Activated naive CD4-positive, alpha-beta T cell treated with anti-CD3 and anti-CD28 coated beads for 36 hours (primary cell): ENCODE data around the gene POU2F1. TPM values are rescaled to one million over a fixed set of nuclear protein-coding genes. Genes with fewer than 3 reads are reported as not detected.
A peak's percentile ranks its signal among the peaks of the same experiment; 100 is the strongest.

Source experiments
- CTCF ChIA-PET: fragments of 350-600 bp; sonication (Branson Sonifier 250); formaldehyde crosslinking; loops from one replicate; lab custom pipeline; 2021; ENCODE audit warnings: antibody characterized with exemption; lab: Charles Lee
- DNase-seq: peaks from one replicate; pipeline ENCODE4 v3.0.0-alpha.2; 2020
- H3K27ac Mint-ChIP-seq: one replicate; pipeline ENCODE4 v1.8.0; 2021; ENCODE audit warnings: mild to moderate bottlenecking, mixed read lengths
- H3K27me3 Mint-ChIP-seq: one replicate; pipeline ENCODE4 v1.8.0; 2021; ENCODE audit warnings: low read depth, mixed read lengths
- H3K36me3 Mint-ChIP-seq: one replicate; pipeline ENCODE4 v1.8.0; 2021; ENCODE audit warnings: low read depth, mixed read lengths
- H3K4me1 Mint-ChIP-seq: one replicate; pipeline ENCODE4 v1.8.0; 2021; ENCODE audit warnings: low read depth, mixed read lengths
- H3K4me3 Mint-ChIP-seq: one replicate; pipeline ENCODE4 v1.8.0; 2021; ENCODE audit warnings: mild to moderate bottlenecking, moderate library complexity, mixed read lengths
- H3K9me3 Mint-ChIP-seq: one replicate; pipeline ENCODE4 v1.8.0; 2021; ENCODE audit warnings: mixed read lengths
- intact Hi-C: fragments of 100-400 bp; cut with micrococcal nuclease; formaldehyde crosslinking; loops from one replicate; pipeline ENCODE4 v1.15.1; 2023
- total RNA-seq, 2 experiments: library from RNA; stranded (reverse); gene quantifications; one replicate each; pipeline ENCODE4 v1.2.3, GENCODE V29; 2021

The POU2F1 gene
- total RNA-seq, 2 experiments from 2014 or later = 17.6 to 19.4 TPM

GRCh38 chr1:167455786-167456446 is 235.2 kb downstream of the POU2F1 start:
- peak overlapping the region; percentile 79 for H3K4me3 Mint-ChIP-seq
- H3K27me3 Mint-ChIP-seq = no peaks in the 10 kb centered on the region
- no peaks in the 10 kb centered on the region for H3K9me3 Mint-ChIP-seq
- H3K36me3 Mint-ChIP-seq = peaks cover 11% of the 10 kb centered on the region
- peak overlapping the region; percentile 87 for H3K27ac Mint-ChIP-seq
- DNase-seq = peak; percentile 86
- CTCF ChIA-PET = interaction anchor here (0.6 to 4.6 kb wide), 12 partner anchors 8 to 236 kb away, joined by 3 to 33 read pairs (median 4); partner anchors contain the start of gene CD247
- intact Hi-C loops = loop anchor here (1.0 to 2.0 kb wide), 6 partner anchors 9 to 61 kb away; no protein-coding TSS in a partner anchor
- peaks cover 68% of the 10 kb centered on the region for H3K4me1 Mint-ChIP-seq

- Mint-ChIP-seq H3K36me3 (peaks cover 12% of the 10 kb centered on the region), H3K9me3 (no peaks in the 10 kb centered on the region), H3K27me3 (no peaks in the 10 kb centered on the region), H3K4me3 (no peak overlapping the region), H3K27ac (peak overlapping the region; percentile 87), H3K4me1 (peaks cover 70% of the 10 kb centered on the region)
- DNase-seq = no peak
- intact Hi-C loops = loop anchor here (1.0 to 2.0 kb wide), 5 partner anchors 9 to 61 kb away; no protein-coding TSS in a partner anchor
- CTCF ChIA-PET = interaction anchor here (0.7 to 4.6 kb wide), 9 partner anchors 8 to 236 kb away, joined by 3 to 33 read pairs (median 8); partner anchors contain the start of gene CD247
These were observed 235.8 kb downstream of the POU2F1 start for GRCh38 chr1:167456524-167456923.

- Mint-ChIP-seq H3K4me1 (peaks cover 70% of the 10 kb centered on the region), H3K27ac (peak overlapping the region; percentile 87), H3K27me3 (no peaks in the 10 kb centered on the region), H3K9me3 (no peaks in the 10 kb centered on the region), H3K36me3 (peaks cover 14% of the 10 kb centered on the region), H3K4me3 (no peak overlapping the region)
- no peak for DNase-seq
- intact Hi-C loops = loop anchor here (1.0 to 2.0 kb wide), 5 partner anchors 10 to 60 kb away; no protein-coding TSS in a partner anchor
- CTCF ChIA-PET = interaction anchor here (0.7 to 4.6 kb wide), 6 partner anchors 9 to 237 kb away, joined by 3 to 20 read pairs (median 8); no protein-coding TSS in a partner anchor
These were observed 236.2 kb downstream of the POU2F1 start for GRCh38 chr1:167456926-167457325.

DNA sequence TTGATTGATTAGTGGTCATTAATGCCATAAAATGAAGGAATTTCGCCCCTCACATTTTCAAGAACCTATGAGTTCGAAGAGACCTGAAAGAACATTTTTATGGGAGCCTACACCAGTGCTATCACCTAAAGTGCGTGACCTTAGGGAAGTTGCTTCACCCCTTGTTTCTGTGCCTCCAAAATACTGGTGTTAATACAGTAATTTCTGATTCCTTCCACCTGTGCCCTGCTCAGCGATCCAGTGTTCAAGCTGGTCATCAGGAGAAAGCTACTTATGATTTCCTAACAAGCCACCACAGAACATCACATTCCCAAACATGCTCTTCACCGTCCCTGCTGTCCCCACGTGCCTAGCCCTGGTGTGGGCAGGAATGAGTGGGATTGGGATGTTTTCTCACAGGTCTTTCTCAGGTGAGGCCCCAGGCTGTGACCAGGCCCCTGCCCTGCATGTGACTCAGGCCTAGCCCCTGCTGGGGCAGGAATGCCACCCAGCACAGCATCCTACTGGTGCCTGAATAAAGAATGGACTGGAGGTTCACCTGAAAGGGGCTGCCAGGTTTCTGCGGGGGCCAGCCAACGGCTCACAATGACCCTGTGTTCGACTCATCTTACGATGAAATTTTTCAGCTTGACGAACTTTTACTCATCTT is 237.4 kb downstream of the POU2F1 start:
- Mint-ChIP-seq H3K9me3 (no peaks in the 10 kb centered on the region), H3K36me3 (peaks cover 7% of the 10 kb centered on the region), H3K27ac (no peak overlapping the region), H3K4me3 (no peak overlapping the region), H3K27me3 (no peaks in the 10 kb centered on the region), H3K4me1 (peaks cover 67% of the 10 kb centered on the region)
- CTCF ChIA-PET = interaction anchor here (0.6 to 4.6 kb wide), 6 partner anchors 14 to 57 kb away, joined by 3 to 20 read pairs (median 4); no protein-coding TSS in a partner anchor
- intact Hi-C loops = loop anchor here (2.0 kb wide), 1 partner anchor 15 kb away; no protein-coding TSS in a partner anchor
- peak; percentile 7 for DNase-seq

- H3K36me3 Mint-ChIP-seq = peaks cover 7% of the 10 kb centered on the region
These were observed 240.2 kb downstream of the POU2F1 start for GRCh38 chr1:167460836-167461235.

DNA sequence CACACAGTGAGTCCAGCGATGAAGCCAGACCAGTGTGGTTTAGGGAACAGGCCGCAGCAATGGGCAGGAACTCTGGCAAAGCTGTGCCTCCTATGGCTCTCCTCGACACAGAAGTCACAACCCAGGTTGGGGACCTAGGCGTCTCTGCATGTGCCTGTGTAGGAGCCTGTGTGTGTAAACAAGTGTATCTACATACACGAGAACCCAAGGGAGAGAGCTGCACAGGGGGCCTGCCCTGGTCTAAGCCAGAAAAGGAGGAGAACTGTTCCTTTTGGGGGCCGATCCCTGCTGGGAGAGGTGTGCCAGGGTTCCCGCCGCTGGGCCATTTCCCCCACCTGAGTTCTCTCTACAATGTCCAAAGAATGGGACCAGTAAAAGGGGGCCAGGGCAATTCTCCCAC is 241.7 kb downstream of the POU2F1 start:
- H3K27me3 Mint-ChIP-seq = no peaks in the 10 kb centered on the region
- intact Hi-C loops = no loop called here
- peak overlapping the region; percentile 86 for H3K27ac Mint-ChIP-seq
- no peaks in the 10 kb centered on the region for H3K9me3 Mint-ChIP-seq
- no peak overlapping the region for H3K4me3 Mint-ChIP-seq
- peaks cover 85% of the 10 kb centered on the region for H3K4me1 Mint-ChIP-seq
- CTCF ChIA-PET = interaction anchor here (0.5 kb wide), 1 partner anchor 245 kb away, joined by 5 read pairs; no protein-coding TSS in a partner anchor
- peaks cover 7% of the 10 kb centered on the region for H3K36me3 Mint-ChIP-seq
- peak; percentile 7 for DNase-seq

More at GRCh38 chr1:167460836-167461235, 240.2 kb downstream of the POU2F1 start:
- Mint-ChIP-seq H3K27me3 (no peaks in the 10 kb centered on the region), H3K27ac (peak overlapping the region; percentile 86), H3K9me3 (no peaks in the 10 kb centered on the region), H3K4me3 (peak overlapping the region; percentile 35), H3K4me1 (peaks cover 88% of the 10 kb centered on the region)
- CTCF ChIA-PET = interaction anchor here (0.5 to 1.4 kb wide), 3 partner anchors 18 to 39 kb away, joined by 3 read pairs; no protein-coding TSS in a partner anchor
- intact Hi-C loops = loop anchor here (2.0 kb wide), 1 partner anchor 14 kb away; no protein-coding TSS in a partner anchor
- peak; percentile 74 for DNase-seq

- no peaks in the 10 kb centered on the region for H3K9me3 Mint-ChIP-seq
- peaks cover 85% of the 10 kb centered on the region for H3K4me1 Mint-ChIP-seq
- peaks cover 7% of the 10 kb centered on the region for H3K36me3 Mint-ChIP-seq
- peak; percentile 4 for DNase-seq
- H3K4me3 Mint-ChIP-seq = no peak overlapping the region
- no peaks in the 10 kb centered on the region for H3K27me3 Mint-ChIP-seq
- CTCF ChIA-PET = no interaction called here
- peak overlapping the region; percentile 20 for H3K27ac Mint-ChIP-seq
- intact Hi-C loops = no loop called here
These were observed 242.4 kb downstream of the POU2F1 start for GRCh38 chr1:167463080-167463479.

GRCh38 chr1:167463875-167464575 is 243.3 kb downstream of the POU2F1 start:
- H3K36me3 Mint-ChIP-seq = peaks cover 6% of the 10 kb centered on the region
- intact Hi-C loops = no loop called here
- H3K4me1 Mint-ChIP-seq = peaks cover 89% of the 10 kb centered on the region

GRCh38 chr1:167465018-167465417 is 244.3 kb downstream of the POU2F1 start:
- no peaks in the 10 kb centered on the region for H3K9me3 Mint-ChIP-seq
- H3K4me3 Mint-ChIP-seq = peak overlapping the region; percentile 51
- DNase-seq = peak; percentile 14
- CTCF ChIA-PET = interaction anchor here (1.3 to 1.7 kb wide), 5 partner anchors 8 to 70 kb away, joined by 3 to 7 read pairs (median 6); no protein-coding TSS in a partner anchor
- H3K27ac Mint-ChIP-seq = peak overlapping the region; percentile 80
- intact Hi-C loops = loop anchor here (1.0 kb wide), 1 partner anchor 8 kb away; no protein-coding TSS in a partner anchor
- no peaks in the 10 kb centered on the region for H3K27me3 Mint-ChIP-seq
- peaks cover 6% of the 10 kb centered on the region for H3K36me3 Mint-ChIP-seq
- H3K4me1 Mint-ChIP-seq = peaks cover 90% of the 10 kb centered on the region

More at GRCh38 chr1:167463875-167464575, 243.3 kb downstream of the POU2F1 start:
- CTCF ChIA-PET = interaction anchor here (0.6 to 1.7 kb wide), 4 partner anchors 9 to 181 kb away, joined by 3 to 7 read pairs (median 6); no protein-coding TSS in a partner anchor
- Mint-ChIP-seq H3K27ac (peak overlapping the region; percentile 80), H3K4me3 (no peak overlapping the region), H3K27me3 (no peaks in the 10 kb centered on the region), H3K9me3 (no peaks in the 10 kb centered on the region)
- peak; percentile 2 for DNase-seq

GRCh38 chr1:167465743-167466142 is 245.1 kb downstream of the POU2F1 start:
- CTCF ChIA-PET = interaction anchor here (1.0 to 3.0 kb wide), 8 partner anchors 13 to 69 kb away, joined by 3 to 8 read pairs (median 4); no protein-coding TSS in a partner anchor
- intact Hi-C loops = loop anchor here (1.0 to 2.0 kb wide), 2 partner anchors 8 to 15 kb away; no protein-coding TSS in a partner anchor
- Mint-ChIP-seq H3K27me3 (no peaks in the 10 kb centered on the region), H3K4me3 (peak overlapping the region; percentile 31), H3K27ac (peak overlapping the region; percentile 80), H3K36me3 (peaks cover 2% of the 10 kb centered on the region), H3K4me1 (peaks cover 86% of the 10 kb centered on the region), H3K9me3 (no peaks in the 10 kb centered on the region)
- DNase-seq = no peak

DNA sequence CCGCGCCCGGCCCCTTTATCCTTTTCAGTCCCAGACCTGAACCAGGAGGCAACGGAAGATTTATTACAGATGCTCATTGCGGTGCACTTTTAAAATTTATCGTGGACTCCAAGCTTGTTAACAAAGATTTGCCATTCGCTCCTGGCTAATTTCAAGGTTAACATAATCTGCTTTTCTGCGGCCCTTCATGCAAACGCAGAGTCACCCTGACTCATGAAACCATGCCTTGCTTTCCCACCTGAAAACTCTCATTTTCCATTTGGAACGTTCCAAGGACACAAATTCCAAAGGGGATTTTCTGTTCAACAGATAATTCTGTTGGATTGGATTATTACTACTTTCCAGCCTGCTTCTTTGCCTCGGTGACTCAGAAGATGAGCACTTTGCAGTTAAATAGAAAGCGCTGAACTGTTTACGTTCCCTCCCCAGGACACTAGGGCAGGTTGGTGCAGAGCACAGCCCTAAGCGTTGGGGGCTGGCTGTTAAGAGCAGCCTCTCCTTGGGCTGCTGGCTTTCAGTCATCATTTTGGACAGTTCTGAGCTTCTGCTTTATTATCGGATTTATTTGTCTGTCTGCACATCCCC is 246.5 kb downstream of the POU2F1 start:
- CTCF ChIA-PET = interaction anchor here (0.7 to 3.0 kb wide), 10 partner anchors 8 to 49 kb away, joined by 3 to 9 read pairs (median 4); no protein-coding TSS in a partner anchor
- peak overlapping the region; percentile 69 for H3K27ac Mint-ChIP-seq
- H3K4me1 Mint-ChIP-seq = peaks cover 85% of the 10 kb centered on the region
- no peaks in the 10 kb centered on the region for H3K9me3 Mint-ChIP-seq
- H3K4me3 Mint-ChIP-seq = peak overlapping the region; percentile 21
- H3K27me3 Mint-ChIP-seq = no peaks in the 10 kb centered on the region
- peak; percentile 42 for DNase-seq
- intact Hi-C loops = loop anchor here (2.0 kb wide), 1 partner anchor 14 kb away; no protein-coding TSS in a partner anchor
- no peaks in the 10 kb centered on the region for H3K36me3 Mint-ChIP-seq
